ENCODE data around the gene MCF2L2. TPM values are rescaled to one million over a fixed set of nuclear protein-coding genes. Genes with fewer than 3 reads are reported as not detected.
A peak's percentile ranks its signal among the peaks of the same experiment; 100 is the strongest.

Gene MCF2L2
- total and polyA plus RNA-seq, 9 of the 15 experiments (the other 6 are each of a cell fraction or from before 2014, with no cell fraction given) = 0.56 to 4.2 (median 3.0) TPM

DNA sequence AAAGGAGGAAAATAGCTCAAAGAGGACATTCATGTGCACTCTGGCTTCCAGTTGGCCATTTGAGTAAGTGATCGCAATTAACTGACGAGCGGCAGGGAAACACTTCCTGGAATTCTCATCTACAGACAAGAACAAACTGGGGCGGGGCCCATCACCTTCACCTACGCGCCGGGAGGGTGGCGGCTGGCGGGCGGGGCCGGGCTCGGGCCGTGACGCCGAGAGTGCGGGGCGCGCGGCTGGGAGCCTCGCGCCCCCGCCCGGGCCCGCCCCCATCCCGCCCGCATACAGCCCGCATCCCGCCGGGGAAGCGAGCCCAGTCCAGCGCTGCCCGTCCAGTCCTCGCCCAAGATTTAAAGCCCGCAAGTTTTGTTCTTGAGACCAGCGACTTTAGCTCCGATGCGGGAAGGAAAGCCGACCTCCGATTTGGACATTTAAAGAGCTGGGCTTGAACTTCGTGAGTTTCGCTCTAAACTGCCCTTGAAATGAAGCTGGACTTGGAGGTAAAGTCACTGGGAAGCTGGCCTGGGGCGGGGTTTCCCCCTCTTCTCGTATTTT, 175.4 kb downstream of the MCF2L2 start, which contains the start of gene B3GNT5 (continued):
- TF ChIP-seq ETV6 (IDR thresholded peaks at IDR 0.05; ENCODE audit: borderline replicate concordance in 1 of 2, low read depth in 2 of 2, low read length in 1 of 2) (no peak), ETV6 (CRISPR knock-in tag; IDR thresholded peaks at IDR 0.05; ENCODE audit: borderline replicate concordance) (no peak), SNRNP70 (optimal IDR thresholded peaks at IDR 0.05; ENCODE audit: low read depth, low read length) (no peak), ZFPM2 (CRISPR knock-in tag; IDR thresholded peaks at IDR 0.05) (no peak), EP300 (IDR thresholded peaks at IDR 0.05; ENCODE audit: low read length) (0 out of 2 replicates have a peak, but pooled peaks have one; percentile 12), ZNF408 (CRISPR knock-in tag; IDR thresholded peaks at IDR 0.05; ENCODE audit: low read depth) (no peak), EGR1 (conservative IDR thresholded peaks at IDR 0.05) (peak; percentile 20; the same call in 1 of the 2 replicates), BHLHE40 (IDR thresholded peaks at IDR 0.05; ENCODE audit: low read length) (no peak), ZFP30 (CRISPR knock-in tag; IDR thresholded peaks at IDR 0.05; ENCODE audit: borderline replicate concordance) (no peak), HMGN3 (IDR thresholded peaks at IDR 0.05; ENCODE audit: borderline replicate concordance, extremely low read depth, insufficient read length, low read depth, low read length) (peak; percentile 19), KLF6 (CRISPR knock-in tag; IDR thresholded peaks at IDR 0.05; ENCODE audit: borderline replicate concordance) (no peak), ZNF253 (CRISPR knock-in tag; conservative IDR thresholded peaks at IDR 0.05) (no peak), TAF1 (IDR thresholded peaks at IDR 0.05; ENCODE audit: control insufficient read depth, extremely low read depth, insufficient read depth, low read length, severe bottlenecking) (peak; percentile 38), SIN3A (IDR thresholded peaks at IDR 0.05; ENCODE audit: borderline replicate concordance in 2 of 2, control insufficient read depth in 1 of 2, low read depth in 2 of 2, low read length in 2 of 2) (peak in 1 of 2 experiments; percentile 39; a peak in 1 of 4 replicates), HES1 (IDR thresholded peaks at IDR 0.05; ENCODE audit: low read depth) (0 out of 2 replicates have a peak, but pooled peaks have one; percentile 32), TARDBP (IDR thresholded peaks at IDR 0.05) (no peak), MAZ (CRISPR knock-in tag; conservative IDR thresholded peaks at IDR 0.05 in 1 of 2, IDR thresholded peaks at IDR 0.05 in 1 of 2) (peak in 1 of 2 experiments; percentile 48; a peak in 1 of 4 replicates), ZBED1 (IDR thresholded peaks at IDR 0.05) (no peak), ELF4 (CRISPR knock-in tag; IDR thresholded peaks at IDR 0.05) (no peak), TRIM25 (IDR thresholded peaks at IDR 0.05; ENCODE audit: borderline replicate concordance) (no peak), KAT7 (CRISPR knock-in tag; IDR thresholded peaks at IDR 0.05; ENCODE audit: borderline replicate concordance) (no peak), GATAD2B (IDR thresholded peaks at IDR 0.05; ENCODE audit: borderline replicate concordance) (0 out of 2 replicates have a peak, but pooled peaks have one; percentile 13), NFIX (CRISPR knock-in tag; IDR thresholded peaks at IDR 0.05; ENCODE audit: low read depth) (no peak), ZNF449 (CRISPR knock-in tag; IDR thresholded peaks at IDR 0.05) (no peak), ZNF3 (CRISPR knock-in tag; IDR thresholded peaks at IDR 0.05) (no peak)
